DOHH2 (cell line): ENCODE measurements around the gene SNX30.
A peak's percentile ranks its signal among the peaks of the same experiment; 100 is the strongest.

Experiments used
- H3F3A ChIP-seq: fragments of 200-600 bp; sonication (generic), shearing (Covaris generic); 2 replicates; pipeline ENCODE4 v1.6.0; 2016; ENCODE audit warnings: antibody characterized with exemption, mild to moderate bottlenecking; ENCODE audit not compliant: control insufficient read depth, insufficient read depth
- H3K27ac ChIP-seq: fragments of 200-600 bp; sonication (generic); 2 replicates; pipeline ENCODE4 v1.5.1; 2014; ENCODE audit warnings: low read depth, mild to moderate bottlenecking, low read length, moderate library complexity
- H3K27me3 ChIP-seq: fragments of 200-600 bp; sonication (generic); 2 replicates; pipeline ENCODE4 v1.6.1; 2014; ENCODE audit warnings: mild to moderate bottlenecking, low read length, mixed read lengths; ENCODE audit not compliant: control insufficient read depth
- H3K36me3 ChIP-seq: fragments of 200-600 bp; sonication (generic); 2 replicates; pipeline ENCODE4 v1.6.1; 2014; ENCODE audit warnings: mild to moderate bottlenecking, low read length, moderate library complexity, mixed read lengths; ENCODE audit not compliant: control insufficient read depth
- H3K4me1 ChIP-seq: fragments of 200-600 bp; sonication (generic); 2 replicates; pipeline ENCODE4 v1.6.1; 2014; ENCODE audit warnings: mild to moderate bottlenecking, low read length, mixed read lengths; ENCODE audit not compliant: control insufficient read depth
- H3K4me2 ChIP-seq: fragments of 200-600 bp; sonication (generic); 2 replicates; pipeline ENCODE4 v1.6.0; 2014; ENCODE audit warnings: mild to moderate bottlenecking, low read length, moderate library complexity
- H3K4me3 ChIP-seq: fragments of 200-600 bp; sonication (generic); 2 replicates; pipeline ENCODE4 v1.5.1; 2014; ENCODE audit warnings: mild to moderate bottlenecking, low read length, mixed read lengths
- H3K79me2 ChIP-seq: fragments of 200-600 bp; sonication (generic); 2 replicates; pipeline ENCODE4 v1.6.1; 2014; ENCODE audit warnings: mild to moderate bottlenecking, low read length, mixed read lengths; ENCODE audit not compliant: control insufficient read depth
- H3K9me2 ChIP-seq: fragments of 200-600 bp; sonication (generic); replicated peaks from 2 replicates; pipeline ENCODE4 v1.6.1; 2014; ENCODE audit warnings: mild to moderate bottlenecking, low read length, mixed read lengths; ENCODE audit not compliant: control insufficient read depth
- H3K9me3 ChIP-seq: fragments of 200-600 bp; sonication (generic); 2 replicates; pipeline ENCODE4 v1.6.1; 2014; ENCODE audit warnings: antibody characterized with exemption, low read length, mixed read lengths; ENCODE audit not compliant: control insufficient read depth, insufficient read depth
- H4K20me1 ChIP-seq: fragments of 200-600 bp; sonication (generic); 2 replicates; pipeline ENCODE4 v1.6.0; 2014; ENCODE audit warnings: low read depth, mild to moderate bottlenecking, antibody characterized with exemption, low read length, moderate library complexity; ENCODE audit not compliant: control insufficient read depth, insufficient read depth
- EZH2phosphoT487 ChIP-seq: fragments of 200-600 bp; sonication (generic); IDR thresholded peaks from 2 replicates; pipeline ENCODE4 v1.6.1; 2017; ENCODE audit warnings: borderline replicate concordance, mild to moderate bottlenecking, antibody characterized with exemption, low read length, moderate library complexity, mixed read lengths
- TF ChIP-seq, protein P1 (sequence below): fragments of 200-600 bp; sonication (generic); IDR thresholded peaks from one replicate; pipeline ENCODE4 v1.5.1; 2014; ENCODE audit warnings: antibody characterized with exemption, mild to moderate bottlenecking, low read depth, low read length; ENCODE audit not compliant: poor library complexity, severe bottlenecking

The SNX30 gene

DNA sequence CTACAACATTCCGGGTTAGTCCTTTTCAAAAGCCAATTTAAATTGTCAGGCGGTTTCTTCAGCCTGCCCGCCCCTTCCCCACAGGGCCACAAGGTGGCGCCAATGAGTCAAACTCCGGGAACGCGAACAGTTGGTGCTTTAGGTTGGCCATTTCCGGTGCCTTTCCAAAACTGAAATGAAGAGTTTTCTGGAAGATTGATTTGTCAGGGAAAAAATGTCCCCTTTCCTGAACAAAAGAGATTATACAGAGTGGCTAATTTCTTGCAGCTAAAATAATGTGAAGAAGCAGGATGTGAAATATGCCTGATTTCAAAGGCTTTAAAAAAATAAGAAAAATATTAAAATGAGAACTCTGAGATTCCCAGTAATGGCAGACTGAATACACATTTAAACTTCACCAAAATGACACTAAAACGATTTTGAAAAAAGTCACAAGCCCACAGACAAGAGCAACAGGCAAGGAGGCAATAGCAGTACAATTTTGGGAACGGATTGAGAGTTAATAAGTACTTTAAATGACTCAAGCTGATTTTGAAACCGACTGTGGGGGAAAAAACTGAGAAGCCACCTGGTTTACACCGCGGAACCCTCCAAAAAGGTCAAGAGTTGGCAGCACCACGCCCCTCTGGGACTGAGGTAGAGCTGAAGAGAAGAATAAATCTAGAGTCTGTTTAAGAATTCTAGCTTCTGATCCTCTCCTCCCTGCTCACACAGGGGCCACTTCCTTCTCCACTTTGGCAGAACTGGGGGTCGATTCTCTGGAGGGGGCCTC, 94.4 kb downstream of the SNX30 start:
- peaks cover 2% of the 10 kb centered on the region; the same call in 1 of the 2 replicates for H3K79me2 ChIP-seq
- H3K4me3 ChIP-seq, result no peak overlapping the region
- no peak overlapping the region for H3K27ac ChIP-seq
- H3K4me2 ChIP-seq, result peak overlapping the region; percentile 52
- H3F3A ChIP-seq, result no peaks in the 10 kb centered on the region
- peaks cover 5% of the 10 kb centered on the region; the same call in 1 of the 2 replicates for H3K36me3 ChIP-seq
- no peaks in the 10 kb centered on the region for H3K9me3 ChIP-seq
- H4K20me1 ChIP-seq, result no peaks in the 10 kb centered on the region; the same call in 1 of the 2 replicates
- peaks cover 17% of the 10 kb centered on the region for H3K4me1 ChIP-seq
- TF ChIP-seq, protein P1, sequence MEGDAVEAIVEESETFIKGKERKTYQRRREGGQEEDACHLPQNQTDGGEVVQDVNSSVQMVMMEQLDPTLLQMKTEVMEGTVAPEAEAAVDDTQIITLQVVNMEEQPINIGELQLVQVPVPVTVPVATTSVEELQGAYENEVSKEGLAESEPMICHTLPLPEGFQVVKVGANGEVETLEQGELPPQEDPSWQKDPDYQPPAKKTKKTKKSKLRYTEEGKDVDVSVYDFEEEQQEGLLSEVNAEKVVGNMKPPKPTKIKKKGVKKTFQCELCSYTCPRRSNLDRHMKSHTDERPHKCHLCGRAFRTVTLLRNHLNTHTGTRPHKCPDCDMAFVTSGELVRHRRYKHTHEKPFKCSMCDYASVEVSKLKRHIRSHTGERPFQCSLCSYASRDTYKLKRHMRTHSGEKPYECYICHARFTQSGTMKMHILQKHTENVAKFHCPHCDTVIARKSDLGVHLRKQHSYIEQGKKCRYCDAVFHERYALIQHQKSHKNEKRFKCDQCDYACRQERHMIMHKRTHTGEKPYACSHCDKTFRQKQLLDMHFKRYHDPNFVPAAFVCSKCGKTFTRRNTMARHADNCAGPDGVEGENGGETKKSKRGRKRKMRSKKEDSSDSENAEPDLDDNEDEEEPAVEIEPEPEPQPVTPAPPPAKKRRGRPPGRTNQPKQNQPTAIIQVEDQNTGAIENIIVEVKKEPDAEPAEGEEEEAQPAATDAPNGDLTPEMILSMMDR, result peak; percentile 98
- TF ChIP-seq EZH2phosphoT487, result no peak
- H3K9me2 ChIP-seq, result no peaks in the 10 kb centered on the region
- H3K27me3 ChIP-seq, result no peaks in the 10 kb centered on the region

DNA sequence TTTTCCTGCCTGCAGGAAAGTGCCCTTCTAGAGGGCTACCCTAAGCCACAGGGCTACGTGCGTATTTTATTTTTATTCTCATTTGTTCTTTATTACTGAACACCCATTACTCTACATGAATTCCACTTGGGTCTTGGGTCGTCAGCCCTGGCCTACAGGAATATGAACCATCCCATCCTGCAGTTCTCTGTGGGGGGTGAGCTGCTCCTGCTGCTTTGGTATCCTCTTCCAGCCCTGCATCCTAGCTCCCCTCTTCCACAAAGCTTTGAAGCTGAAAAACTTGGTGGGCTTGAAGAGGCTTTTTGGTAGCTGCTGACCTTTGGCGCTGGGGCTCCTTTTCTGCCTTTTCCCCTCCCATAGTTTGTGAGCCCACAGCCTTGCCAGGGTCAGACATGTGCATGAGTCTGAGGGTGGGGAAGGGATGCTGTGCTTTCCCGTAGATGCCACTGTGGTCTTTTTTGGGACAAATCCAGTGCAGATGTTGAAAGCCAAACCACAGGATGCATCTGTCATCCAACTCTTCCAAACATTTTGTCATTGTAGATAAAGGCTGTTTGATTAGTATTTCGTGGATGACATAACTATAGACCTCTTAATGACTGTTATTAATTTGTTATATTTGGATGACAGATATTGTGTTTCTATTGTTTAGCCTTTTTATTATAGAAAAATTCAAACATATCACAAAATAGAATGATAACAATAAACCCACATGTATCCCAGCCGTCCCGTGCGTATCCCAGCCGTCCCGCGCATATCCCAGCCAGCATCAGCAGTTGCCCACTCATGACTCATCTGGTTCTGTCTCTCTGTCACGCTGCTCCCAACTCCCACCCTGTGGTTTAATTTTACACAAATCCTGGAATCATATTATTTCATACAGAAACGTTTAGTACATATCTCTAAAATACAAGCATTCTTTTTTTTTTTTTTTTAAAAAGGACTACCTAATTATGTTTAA, 96.2 kb downstream of the SNX30 start:
- TF ChIP-seq EZH2phosphoT487, result no peak
- TF ChIP-seq, protein P1, result no peak
- no peaks in the 10 kb centered on the region; the same call in 1 of the 2 replicates for H4K20me1 ChIP-seq
- no peak overlapping the region for H3K4me3 ChIP-seq
- no peaks in the 10 kb centered on the region for H3K27me3 ChIP-seq
- H3K9me3 ChIP-seq, result no peaks in the 10 kb centered on the region
- H3K27ac ChIP-seq, result no peak overlapping the region
- H3K79me2 ChIP-seq, result peaks cover 2% of the 10 kb centered on the region; the same call in 1 of the 2 replicates
- H3K4me2 ChIP-seq, result no peak overlapping the region
- peaks cover 6% of the 10 kb centered on the region; the same call in 1 of the 2 replicates for H3K36me3 ChIP-seq
- no peaks in the 10 kb centered on the region for H3K9me2 ChIP-seq
- no peaks in the 10 kb centered on the region for H3F3A ChIP-seq
- H3K4me1 ChIP-seq, result peaks cover 14% of the 10 kb centered on the region

DNA sequence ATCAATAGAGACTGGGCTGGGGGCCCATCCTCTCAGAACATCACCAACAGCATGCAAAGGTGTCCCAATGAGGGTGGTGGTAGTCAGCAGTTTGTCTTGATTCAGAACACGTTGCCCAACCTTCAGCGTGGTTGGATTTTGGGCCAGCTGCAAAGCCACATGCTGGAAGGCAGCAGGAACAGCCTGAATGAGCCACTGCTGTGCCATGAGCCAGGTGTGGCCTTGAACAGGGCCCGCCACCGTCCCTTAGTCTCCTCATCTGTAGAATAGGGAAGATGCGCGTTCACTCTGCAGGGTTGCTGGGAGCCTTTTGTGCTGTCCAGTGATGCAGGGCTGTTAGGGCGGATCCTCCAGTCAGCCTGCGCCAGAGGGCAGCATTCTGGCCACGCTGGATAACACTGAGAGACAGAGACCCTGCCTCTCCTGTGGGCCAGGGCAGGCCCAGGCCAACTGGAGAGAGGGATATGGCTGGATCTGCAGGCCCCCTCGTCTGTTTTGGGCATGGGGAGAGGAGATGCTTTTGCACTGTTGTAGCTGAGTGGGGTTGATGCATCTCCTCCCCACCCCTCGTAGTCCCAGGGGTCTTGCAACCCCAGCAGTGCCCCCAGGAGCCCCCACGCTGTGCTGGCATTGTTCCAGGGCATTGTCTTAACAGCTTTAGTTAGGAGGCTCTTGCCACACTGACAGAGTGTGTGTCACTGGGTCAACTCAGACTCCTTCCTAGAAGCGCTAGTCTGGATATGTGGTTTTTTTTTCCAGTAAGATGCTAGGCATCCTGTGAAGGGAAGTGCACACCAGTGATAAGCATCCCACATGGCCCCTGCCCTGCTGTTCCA, 98.0 kb downstream of the SNX30 start:
- Histone ChIP-seq H3K36me3 (peaks cover 6% of the 10 kb centered on the region; the same call in 1 of the 2 replicates), H3K27ac (no peak overlapping the region), H3K9me2 (no peaks in the 10 kb centered on the region), H3F3A (no peaks in the 10 kb centered on the region), H4K20me1 (no peaks in the 10 kb centered on the region; the same call in 1 of the 2 replicates), H3K79me2 (peaks cover 2% of the 10 kb centered on the region; the same call in 1 of the 2 replicates), H3K4me1 (peaks cover 14% of the 10 kb centered on the region), H3K9me3 (no peaks in the 10 kb centered on the region), H3K27me3 (no peaks in the 10 kb centered on the region), H3K4me2 (no peak overlapping the region), H3K4me3 (no peak overlapping the region)
- no peak for TF ChIP-seq EZH2phosphoT487
- TF ChIP-seq, protein P1, result no peak
